Amniotic stem cell (primary cell): ENCODE results near the gene NLRP6.

Experiments
- DNase-seq: peaks from one replicate; lab custom pipeline; 2025; lab: John Stamatoyannopoulos, UW

NLRP6 gene

GRCh38 chr11:293852-294661 is 15.8 kb downstream of the NLRP6 start:
- no peak for DNase-seq

GRCh38 chr11:294780-295179 is 16.6 kb downstream of the NLRP6 start:
- no peak for DNase-seq

GRCh38 chr11:295351-296170 is 17.4 kb downstream of the NLRP6 start:
- no peak for DNase-seq

- DNase-seq, result no peak
These were observed 18.2 kb downstream of the NLRP6 start for GRCh38 chr11:296171-297050.

GRCh38 chr11:297051-297585 is 18.9 kb downstream of the NLRP6 start:
- DNase-seq, result no peak

- no peak for DNase-seq
These were observed 19.6 kb downstream of the NLRP6 start for GRCh38 chr11:297586-298405.

GRCh38 chr11:298406-299065 is 20.3 kb downstream of the NLRP6 start:
- no peak for DNase-seq

GRCh38 chr11:299081-299891 is 21.1 kb downstream of the NLRP6 start, which contains the start of gene IFITM5:
TSS of gene IFITM5 (minus strand) at chr11:299526. CDS start at chr11:299490, 36 bp downstream.
- DNase-seq, result no peak

- DNase-seq, result no peak
These were observed 21.9 kb downstream of the NLRP6 start for GRCh38 chr11:299951-300735.

- no peak for DNase-seq
These were observed 25.2 kb downstream of the NLRP6 start for GRCh38 chr11:303363-303762.

GRCh38 chr11:304061-304506 is 25.9 kb downstream of the NLRP6 start:
- DNase-seq, result no peak

- peak; percentile 36 for DNase-seq
These were observed 27.0 kb downstream of the NLRP6 start for GRCh38 chr11:304915-305843.

GRCh38 chr11:305844-306211 is 27.6 kb downstream of the NLRP6 start:
- no peak for DNase-seq

- DNase-seq, result no peak
These were observed 28.6 kb downstream of the NLRP6 start for GRCh38 chr11:306645-307371.

- peak; percentile 51 for DNase-seq
These were observed 29.8 kb downstream of the NLRP6 start, which contains the start of gene IFITM2 for GRCh38 chr11:307766-308708. TSS of gene IFITM2 (plus strand) at chr11:307816. CDS start at chr11:308193, 377 bp downstream.
